SU-DHL-6 (cell line): ENCODE results near the gene ZNF343.

Experiments used
- H2AFZ ChIP-seq: fragments of 200-600 bp; sonication (generic); 2 replicates; pipeline ENCODE4 v1.6.1; 2014; ENCODE audit warnings: low read depth, mild to moderate bottlenecking, moderate library complexity, mixed read lengths, antibody characterized with exemption, low read length; ENCODE audit not compliant: severe bottlenecking
- H3F3A ChIP-seq: fragments of 200-600 bp; shearing (Covaris generic); 2 replicates; pipeline ENCODE4 v1.6.0; 2016; ENCODE audit warnings: antibody characterized with exemption, mild to moderate bottlenecking; ENCODE audit not compliant: insufficient read depth
- H3K27ac ChIP-seq: fragments of 200-600 bp; sonication (generic); 2 replicates; pipeline ENCODE4 v1.5.1; 2016; ENCODE audit warnings: low read depth, mild to moderate bottlenecking, low read length, moderate library complexity, mixed read lengths
- H3K27me3 ChIP-seq: fragments of 200-600 bp; sonication (generic), shearing (Covaris generic); 2 replicates; pipeline ENCODE4 v1.6.0; 2014; ENCODE audit warnings: mild to moderate bottlenecking, low read length
- H3K36me3 ChIP-seq: fragments of 200-600 bp; sonication (generic); 2 replicates; pipeline ENCODE4 v1.6.1; 2014; ENCODE audit warnings: mild to moderate bottlenecking, low read length, mixed read lengths
- H3K4me2 ChIP-seq: fragments of 300-600, 200-600 bp; shearing (Covaris generic), sonication (generic); 2 replicates; pipeline ENCODE4 v1.6.0; 2014; ENCODE audit warnings: low read length, low read depth, mild to moderate bottlenecking; ENCODE audit not compliant: poor library complexity, severe bottlenecking
- H3K4me3 ChIP-seq: fragments of 200-600 bp; sonication (generic); 2 replicates; pipeline ENCODE4 v1.5.1; 2014; ENCODE audit warnings: antibody characterized with exemption, low read length, mild to moderate bottlenecking, mixed read lengths; ENCODE audit not compliant: insufficient read depth, poor library complexity, severe bottlenecking
- H3K79me2 ChIP-seq: fragments of 200-600 bp; sonication (generic); 2 replicates; pipeline ENCODE4 v1.6.1; 2014; ENCODE audit warnings: mild to moderate bottlenecking, low read length, moderate library complexity; ENCODE audit not compliant: insufficient read depth
- H3K9ac ChIP-seq: fragments of 200-600 bp; sonication (generic); 2 replicates; pipeline ENCODE4 v1.7.0; 2014; ENCODE audit warnings: mild to moderate bottlenecking, low read length
- H3K9me2 ChIP-seq: fragments of 200-600 bp; sonication (generic); replicated peaks from 2 replicates; pipeline ENCODE4 v1.6.1; 2014; ENCODE audit warnings: low read length; ENCODE audit not compliant: insufficient read depth
- H3K9me3 ChIP-seq: fragments of 200-600 bp; sonication (generic); 2 replicates; pipeline ENCODE4 v1.6.1; 2014; ENCODE audit warnings: low read length, mixed read lengths; ENCODE audit not compliant: insufficient read depth
- H4K20me1 ChIP-seq: fragments of 200-600 bp; sonication (generic); 2 replicates; pipeline ENCODE4 v1.6.1; 2014; ENCODE audit warnings: low read depth, mild to moderate bottlenecking, antibody characterized with exemption, low read length, moderate library complexity, mixed read lengths
- CTCF ChIP-seq: fragments of 200-600 bp; sonication (generic); IDR thresholded peaks from one replicate; pipeline ENCODE4 v1.5.1; 2017; ENCODE audit warnings: antibody characterized with exemption, mild to moderate bottlenecking, low read length, moderate library complexity; ENCODE audit not compliant: insufficient read depth, poor library complexity, severe bottlenecking
- EZH2phosphoT487 ChIP-seq: fragments of 200-600 bp; sonication (generic), shearing (Covaris generic); conservative IDR thresholded peaks from 2 replicates; pipeline ENCODE4 v1.6.1; 2018; ENCODE audit warnings: mild to moderate bottlenecking, antibody characterized with exemption, low read length, moderate library complexity, mixed read lengths

ZNF343 gene

GRCh38 chr20:2520617-2521016, 11.9 kb upstream of the ZNF343 start:
- Histone ChIP-seq H3K4me2 (no peak overlapping the region), H2AFZ (no peak overlapping the region), H3K9ac (no peak overlapping the region), H3F3A (no peaks in the 10 kb centered on the region), H3K79me2 (no peaks in the 10 kb centered on the region), H4K20me1 (no peaks in the 10 kb centered on the region), H3K9me3 (no peaks in the 10 kb centered on the region), H3K4me3 (no peak overlapping the region), H3K36me3 (no peaks in the 10 kb centered on the region), H3K27me3 (no peaks in the 10 kb centered on the region), H3K27ac (no peak overlapping the region), H3K9me2 (no peaks in the 10 kb centered on the region)
- no peak for TF ChIP-seq EZH2phosphoT487
- no peak for TF ChIP-seq CTCF

- no peaks in the 10 kb centered on the region for H3K9me3 ChIP-seq
- no peaks in the 10 kb centered on the region for H3K36me3 ChIP-seq
Observed at GRCh38 chr20:2519115-2519809, 10.5 kb upstream of the ZNF343 start.

DNA sequence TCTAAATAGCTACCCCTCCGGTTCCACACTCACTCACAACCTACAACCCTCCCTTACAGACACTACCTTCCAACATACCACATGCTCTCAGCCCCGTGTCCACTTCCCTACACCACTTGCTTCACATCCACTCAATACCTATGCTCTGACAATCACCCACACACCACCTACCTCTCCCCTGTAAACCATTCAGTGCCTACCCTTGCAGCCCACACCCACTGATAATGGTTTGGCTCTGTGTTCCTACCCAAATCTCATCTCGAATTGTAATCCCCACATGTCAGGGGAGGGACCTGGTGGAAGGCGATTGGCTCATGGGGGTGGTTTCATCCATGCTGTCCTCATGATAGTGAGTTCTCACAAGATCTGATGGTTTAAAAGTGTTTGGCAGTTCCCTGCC, 9.8 kb upstream of the ZNF343 start:
- Histone ChIP-seq H3K36me3 (no peaks in the 10 kb centered on the region), H3K4me2 (no peak overlapping the region), H3F3A (no peaks in the 10 kb centered on the region), H2AFZ (no peak overlapping the region), H3K9me3 (no peaks in the 10 kb centered on the region), H3K27me3 (no peaks in the 10 kb centered on the region), H3K79me2 (no peaks in the 10 kb centered on the region), H3K9ac (no peak overlapping the region), H3K9me2 (no peaks in the 10 kb centered on the region), H4K20me1 (no peaks in the 10 kb centered on the region), H3K4me3 (no peak overlapping the region), H3K27ac (no peak overlapping the region)
- TF ChIP-seq CTCF: no peak
- no peak for TF ChIP-seq EZH2phosphoT487

More at GRCh38 chr20:2519115-2519809, 10.5 kb upstream of the ZNF343 start:
- no peaks in the 10 kb centered on the region for H3K27me3 ChIP-seq
- H3K79me2 ChIP-seq: no peaks in the 10 kb centered on the region
- no peak overlapping the region for H3K27ac ChIP-seq
- TF ChIP-seq CTCF (no peak), EZH2phosphoT487 (no peak)
- no peaks in the 10 kb centered on the region for H4K20me1 ChIP-seq
- H2AFZ ChIP-seq: no peak overlapping the region
- H3K4me2 ChIP-seq: no peak overlapping the region
- H3K4me3 ChIP-seq: no peak overlapping the region
- no peak overlapping the region for H3K9ac ChIP-seq
- H3F3A ChIP-seq: no peaks in the 10 kb centered on the region
- no peaks in the 10 kb centered on the region for H3K9me2 ChIP-seq
